Esophagus squamous epithelium (tissue), 5 donors: ENCODE measurements around the gene ZSCAN10. TPM values are rescaled to one million over a fixed set of nuclear protein-coding genes. Genes with fewer than 3 reads are reported as not detected.

Experiments
- DNase-seq: peaks from one replicate; lab custom pipeline; 2025; lab: John Stamatoyannopoulos, UW
- H3K27ac ChIP-seq, 4 donors: fragments of 200-600 bp; sonication (generic); one replicate each; pipeline ENCODE4 v1.5.1; 2016 to 2019; ENCODE audit warnings: mild to moderate bottlenecking in 1 of 4
- H3K27me3 ChIP-seq, 4 donors: fragments of 200-600 bp; sonication (generic); 1 replicate in 3 of 4; 2 replicates in 1 of 4; pipeline versions ENCODE4 v1.5.1 to v1.6.0; 2017 to 2021; ENCODE audit warnings: antibody characterized with exemption in 1 of 4
- H3K36me3 ChIP-seq, 3 donors: fragments of 200-600 bp; sonication (generic); one replicate each; pipeline ENCODE4 v1.5.1; 2016 to 2019
- H3K4me1 ChIP-seq, 3 donors: fragments of 200-600 bp; sonication (generic); one replicate each; pipeline ENCODE4 v1.5.1; 2017 to 2019
- H3K4me3 ChIP-seq, 4 donors: fragments of 200-600 bp; sonication (generic); 1 replicate in 3 of 4; 2 replicates in 1 of 4; pipeline ENCODE4 v1.5.1; 2016 to 2019; ENCODE audit warnings: mild to moderate bottlenecking in 2 of 4, moderate library complexity in 1 of 4
- H3K9me3 ChIP-seq, 3 donors: fragments of 200-600 bp; sonication (generic); one replicate each; pipeline ENCODE4 v1.5.1; 2016 to 2019
- POLR2A ChIP-seq, 4 donors: fragments of 450-650 bp; IDR thresholded peaks; one replicate each; pipeline ENCODE4 v1.6.1; 2017; ENCODE audit warnings: antibody characterized with exemption in 4 of 4, mild to moderate bottlenecking in 4 of 4, moderate library complexity in 3 of 4
- WGBS, 2 donors: methylation state at CpG; one replicate each; pipeline ENCODE4 v1.1.5; 2018; 5-methylcytosine and 5-hydroxymethylcytosine counted together
- intact Hi-C: fragments of 100-400 bp; cut with DNase I; formaldehyde crosslinking; loops from one replicate; pipeline ENCODE4 v1.15.0; 2022
- total RNA-seq, 4 donors: library from RNA; depleted of rRNA; stranded (reverse); fragments of >200 nt; gene quantifications; one replicate each; pipeline ENCODE4 v1.1.0, GENCODE V29; 2016
- TF ChIP-seq, protein P1 (sequence below), 6 experiments: fragments of 450-650 bp in 4 of 6; fragments of 200-600 bp in 2 of 6; sonication (generic) in 2 of 6; IDR thresholded peaks; one replicate each; pipeline ENCODE4 v1.5.1; 2016 to 2019; ENCODE audit warnings: antibody characterized with exemption in 6 of 6, mild to moderate bottlenecking in 4 of 6, moderate library complexity in 4 of 6
- donor health status: DM: yes; HTN: yes; CAD: no.

The ZSCAN10 gene
- total RNA-seq, 4 donors from 2014 or later: not detected

DNA sequence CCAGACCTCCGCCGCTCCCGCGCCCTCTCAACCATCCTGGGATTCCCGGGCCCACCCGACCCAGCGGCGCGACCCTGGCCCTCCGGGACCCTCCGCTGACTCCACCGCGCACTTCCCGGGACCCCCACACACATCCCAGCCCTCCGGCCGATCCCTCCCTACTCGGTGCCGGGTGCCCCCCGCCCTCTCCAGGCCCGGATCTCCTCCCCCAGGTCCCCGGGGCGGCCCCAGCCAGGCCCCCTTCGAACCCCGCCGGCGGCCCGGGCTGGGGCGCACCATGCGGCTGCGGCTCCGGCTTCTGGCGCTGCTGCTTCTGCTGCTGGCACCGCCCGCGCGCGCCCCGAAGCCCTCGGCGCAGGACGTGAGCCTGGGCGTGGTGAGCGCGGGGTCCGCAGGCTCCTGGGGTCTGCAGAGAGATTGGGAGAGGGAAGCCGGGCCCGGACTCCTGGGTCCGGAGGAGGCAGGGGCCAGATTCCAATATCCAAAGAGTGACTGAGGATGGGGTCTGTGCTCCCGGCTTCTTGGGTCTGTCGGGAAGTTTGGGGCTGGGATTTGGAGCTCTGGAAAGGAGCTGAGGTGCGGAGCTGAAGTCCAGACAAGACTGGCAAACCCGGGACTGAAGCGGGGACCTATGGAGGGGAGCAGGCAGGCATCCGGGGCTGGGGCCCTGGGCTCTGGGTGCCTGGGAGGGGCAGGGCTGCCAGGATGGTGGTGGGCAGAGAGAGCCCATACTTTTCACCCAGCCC, 52.3 kb downstream of the ZSCAN10 start:
- intact Hi-C loops: no loop called here
- Histone ChIP-seq H3K36me3 (no peaks in the 10 kb centered on the region), H3K4me3 (peak overlapping the region; percentile 20 to 60 (median 46)), H3K27ac (no peak overlapping the region), H3K9me3 (no peaks in the 10 kb centered on the region), H3K27me3 (peaks cover 8 to 100% (median 19%) of the 10 kb centered on the region in 4 donors), H3K4me1 (peaks cover 17 to 25% (median 21%) of the 10 kb centered on the region in 3 donors)
- no peak for DNase-seq
- WGBS, 2 donors: 3% methylated on average over 5 of the region's 54 CpGs; no CpG with 5 or more reads in 1 of the 2 donors
- no peak for TF ChIP-seq POLR2A (IDR thresholded peaks at IDR 0.05)
- TF ChIP-seq, protein P1, sequence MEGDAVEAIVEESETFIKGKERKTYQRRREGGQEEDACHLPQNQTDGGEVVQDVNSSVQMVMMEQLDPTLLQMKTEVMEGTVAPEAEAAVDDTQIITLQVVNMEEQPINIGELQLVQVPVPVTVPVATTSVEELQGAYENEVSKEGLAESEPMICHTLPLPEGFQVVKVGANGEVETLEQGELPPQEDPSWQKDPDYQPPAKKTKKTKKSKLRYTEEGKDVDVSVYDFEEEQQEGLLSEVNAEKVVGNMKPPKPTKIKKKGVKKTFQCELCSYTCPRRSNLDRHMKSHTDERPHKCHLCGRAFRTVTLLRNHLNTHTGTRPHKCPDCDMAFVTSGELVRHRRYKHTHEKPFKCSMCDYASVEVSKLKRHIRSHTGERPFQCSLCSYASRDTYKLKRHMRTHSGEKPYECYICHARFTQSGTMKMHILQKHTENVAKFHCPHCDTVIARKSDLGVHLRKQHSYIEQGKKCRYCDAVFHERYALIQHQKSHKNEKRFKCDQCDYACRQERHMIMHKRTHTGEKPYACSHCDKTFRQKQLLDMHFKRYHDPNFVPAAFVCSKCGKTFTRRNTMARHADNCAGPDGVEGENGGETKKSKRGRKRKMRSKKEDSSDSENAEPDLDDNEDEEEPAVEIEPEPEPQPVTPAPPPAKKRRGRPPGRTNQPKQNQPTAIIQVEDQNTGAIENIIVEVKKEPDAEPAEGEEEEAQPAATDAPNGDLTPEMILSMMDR (IDR thresholded peaks at IDR 0.05): no peak

GRCh38 chr16:3045758-3046640, 53.1 kb downstream of the ZSCAN10 start, which contains the start of gene MMP25:
Gene MMP25, plus strand, starts transcription at chr16:3046561. Its CDS starts 357 bp downstream, at chr16:3046918.
- Histone ChIP-seq H3K9me3 (no peaks in the 10 kb centered on the region), H3K4me3 (peak within 1 kb of the TSS; percentile 20 to 60 (median 46)), H3K36me3 (no peaks in the 10 kb centered on the region), H3K27ac (peak within 1 kb of the TSS in 1 of 4 donors; percentile 23), H3K4me1 (peaks cover 17 to 25% (median 21%) of the 10 kb centered on the region in 3 donors), H3K27me3 (peaks cover 8 to 100% (median 19%) of the 10 kb centered on the region in 4 donors)
- DNase-seq: no peak
- intact Hi-C loops: no loop called here
- WGBS, 2 donors: 0% methylated on average over 1 to 6 of the region's 86 CpGs
- no peak for TF ChIP-seq POLR2A (IDR thresholded peaks at IDR 0.05)
- TF ChIP-seq, protein P1 (IDR thresholded peaks at IDR 0.05): no peak

DNA sequence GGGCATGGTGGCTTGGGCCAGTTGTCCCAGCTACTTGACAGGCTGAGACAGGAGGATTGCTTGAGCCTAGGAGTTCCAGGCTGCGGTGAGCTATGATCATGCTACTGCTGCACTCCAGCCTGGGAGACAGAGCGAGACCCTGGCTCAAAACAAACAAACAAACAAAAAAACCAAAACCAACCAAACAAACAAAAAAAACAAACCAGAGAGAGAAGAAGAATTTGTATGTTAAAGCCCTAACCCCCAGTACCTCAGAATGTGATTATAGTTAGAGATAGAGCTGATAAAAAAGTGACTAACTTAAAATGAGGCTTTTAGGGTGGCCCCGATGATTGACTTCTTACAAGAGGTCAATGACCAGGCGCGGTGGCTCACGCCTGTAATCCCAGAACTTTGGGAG, 54.4 kb downstream of the ZSCAN10 start:
- H3K4me1 ChIP-seq: peaks cover 17 to 25% (median 21%) of the 10 kb centered on the region in 3 donors
- TF ChIP-seq, protein P1 (IDR thresholded peaks at IDR 0.05): no peak
- no peak for TF ChIP-seq POLR2A (IDR thresholded peaks at IDR 0.05)
- no peaks in the 10 kb centered on the region for H3K9me3 ChIP-seq
- H3K27me3 ChIP-seq: peaks cover 8 to 100% (median 19%) of the 10 kb centered on the region in 4 donors
- no peak overlapping the region for H3K4me3 ChIP-seq
- no peaks in the 10 kb centered on the region for H3K36me3 ChIP-seq
- 84 to 89% methylated on average over 6 of the region's 6 CpGs for WGBS, 2 donors
- intact Hi-C loops: no loop called here
- no peak for DNase-seq
- H3K27ac ChIP-seq: no peak overlapping the region

- Histone ChIP-seq H3K27me3 (peaks cover 6 to 100% (median 18%) of the 10 kb centered on the region in 4 donors), H3K9me3 (no peaks in the 10 kb centered on the region), H3K27ac (no peak overlapping the region), H3K36me3 (no peaks in the 10 kb centered on the region), H3K4me1 (peaks cover 17 to 41% (median 21%) of the 10 kb centered on the region in 3 donors), H3K4me3 (no peak overlapping the region)
- no peak for TF ChIP-seq POLR2A (IDR thresholded peaks at IDR 0.05)
- TF ChIP-seq, protein P1 (IDR thresholded peaks at IDR 0.05): no peak
- 76 to 80% methylated on average over 3 of the region's 3 CpGs for WGBS, 2 donors
- intact Hi-C loops: no loop called here
- DNase-seq: no peak
Measured at GRCh38 chr16:3042376-3042775, 56.7 kb downstream of the ZSCAN10 start.
